GM19452 (cell line): Measurements from ENCODE around the gene ARF1.

Experiments used
- ATAC-seq: cut with Tn5 transposase; IDR thresholded peaks from one replicate; pipeline ENCODE4 v1.9.1; 2021; ENCODE audit not compliant: unreplicated experiment

ARF1 gene

DNA sequence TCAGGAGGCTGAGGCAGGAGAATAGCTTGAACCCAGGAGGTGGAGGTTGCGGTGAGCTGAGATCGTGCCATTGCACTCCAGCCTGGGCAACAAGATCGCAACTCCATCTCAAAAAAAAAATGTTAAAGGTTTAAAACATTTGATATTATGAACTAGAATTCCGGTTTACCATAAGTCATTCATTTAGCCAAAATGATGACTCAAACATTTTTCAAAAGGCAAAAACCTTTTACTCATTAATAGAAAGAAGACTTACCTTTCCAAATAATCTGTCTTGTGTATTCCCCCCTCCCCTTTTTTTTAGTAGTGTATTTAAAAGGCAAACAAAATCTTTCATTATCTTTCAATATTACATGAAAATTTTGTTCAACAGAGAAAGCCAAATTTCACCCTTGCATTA is 34.8 kb downstream of the ARF1 start:
- no peak for ATAC-seq

- ATAC-seq: no peak
Observed at GRCh38 chr1:228118040-228118439, 35.5 kb downstream of the ARF1 start.

DNA sequence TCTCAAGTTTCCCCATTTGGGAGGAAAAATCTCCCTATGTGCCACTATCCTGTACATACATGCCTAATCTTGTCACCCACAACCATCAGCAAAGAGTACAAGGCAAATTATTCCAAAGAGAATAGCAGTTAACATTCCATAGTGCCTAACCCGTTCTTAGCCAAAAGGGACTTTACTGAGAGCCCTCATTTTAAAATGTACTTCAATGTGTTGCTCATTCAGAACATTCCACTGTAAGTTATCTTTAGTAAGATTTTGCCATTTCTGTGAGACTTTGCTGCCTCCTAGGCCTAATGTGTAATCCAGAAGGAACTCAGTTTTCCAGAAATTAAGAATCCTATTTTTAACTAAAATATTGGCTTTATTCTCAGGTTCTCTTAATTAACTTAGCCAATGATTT is 37.8 kb downstream of the ARF1 start:
- no peak for ATAC-seq

DNA sequence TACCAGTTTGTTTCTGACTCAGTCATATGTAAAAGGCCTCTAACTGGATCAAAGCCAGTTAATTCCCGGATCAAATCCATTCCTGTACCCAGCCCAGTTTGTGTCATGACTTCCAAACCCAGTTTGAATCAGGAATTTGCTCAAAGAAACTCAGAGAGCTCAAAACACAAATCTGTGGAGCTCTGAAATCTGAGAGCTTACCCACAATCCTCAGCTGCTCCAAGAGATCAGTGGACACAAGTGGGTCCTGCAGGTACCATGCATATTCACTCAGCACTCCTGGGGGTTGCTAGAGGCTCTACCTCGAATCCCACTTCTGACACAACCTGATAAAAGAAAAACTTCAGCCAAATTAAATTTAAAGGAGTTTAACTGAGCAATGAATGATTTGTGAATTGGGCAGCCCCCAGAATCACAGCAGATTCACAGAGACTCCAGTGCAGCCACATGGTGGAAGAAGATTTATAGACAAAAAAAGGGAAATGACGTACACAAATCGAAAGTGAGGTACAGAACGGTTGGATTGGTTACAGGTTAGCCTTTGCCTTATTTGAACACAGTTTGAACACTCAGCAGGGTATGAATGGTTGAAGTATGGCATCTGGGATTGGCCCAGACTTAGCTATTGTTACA is 38.5 kb downstream of the ARF1 start:
- ATAC-seq: no peak

GRCh38 chr1:228122921-228123441 is 40.5 kb downstream of the ARF1 start:
- no peak for ATAC-seq

- no peak for ATAC-seq
Observed at GRCh38 chr1:228123505-228123904, 41.0 kb downstream of the ARF1 start.

- no peak for ATAC-seq
Observed at GRCh38 chr1:228125185-228125584, 42.7 kb downstream of the ARF1 start.

GRCh38 chr1:228131766-228132165 is 49.3 kb downstream of the ARF1 start:
- ATAC-seq: no peak

- no peak for ATAC-seq
Observed at GRCh38 chr1:228134591-228134990, 52.1 kb downstream of the ARF1 start.

DNA sequence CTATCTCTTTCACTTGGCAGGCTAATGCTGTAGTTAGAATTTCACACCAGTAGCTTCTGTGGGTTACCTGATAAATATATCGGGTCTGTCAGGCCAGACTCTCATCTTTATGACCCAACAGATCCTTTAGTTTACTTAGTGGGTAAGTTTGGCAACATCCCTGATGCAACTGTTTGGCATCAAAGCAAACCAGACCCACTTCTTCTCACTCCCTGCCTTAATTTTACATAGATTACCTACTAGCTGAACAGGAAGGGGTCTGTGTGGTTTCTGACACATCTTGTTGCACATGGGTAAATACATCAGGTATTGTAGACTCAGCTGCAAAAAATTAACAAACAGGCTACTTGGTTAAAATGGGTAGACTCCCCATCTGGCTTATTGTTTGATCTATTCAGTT is 54.4 kb downstream of the ARF1 start:
- no peak for ATAC-seq

GRCh38 chr1:228139406-228139930 is 57.0 kb downstream of the ARF1 start:
- no peak for ATAC-seq

- peak; percentile 90 for ATAC-seq
Observed at GRCh38 chr1:228139931-228140723, 57.6 kb downstream of the ARF1 start, which contains the start of gene GUK1. TSS of gene GUK1 (plus strand) at chr1:228140279. CDS start at chr1:228140303, 24 bp downstream.

DNA sequence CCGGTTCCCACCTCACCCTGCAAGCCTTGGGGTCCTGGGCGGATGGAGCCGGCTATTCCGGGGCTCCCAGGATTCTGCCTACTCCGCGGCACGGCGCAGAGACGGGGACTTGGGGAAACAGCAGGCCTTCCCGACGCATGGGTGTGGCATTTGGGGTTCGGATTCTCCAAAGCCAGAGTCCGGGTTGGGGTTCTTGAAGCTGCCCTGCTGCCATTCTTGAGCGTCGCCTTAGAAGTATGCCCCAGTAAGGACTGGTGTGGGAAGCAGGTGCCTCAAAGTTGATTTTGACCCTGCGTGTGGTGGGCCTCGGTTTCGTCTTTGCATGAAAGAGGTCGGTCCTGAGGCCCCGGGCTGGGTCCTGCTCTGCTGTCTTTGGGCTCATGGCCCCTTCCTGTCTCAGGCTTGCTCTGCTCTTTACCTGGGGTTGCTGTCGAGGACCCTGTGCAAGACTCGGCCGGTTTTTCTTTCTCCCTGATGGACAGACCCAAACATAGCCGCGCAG is 58.3 kb downstream of the ARF1 start:
- ATAC-seq: no peak

- no peak for ATAC-seq
Observed at GRCh38 chr1:228141226-228142044, 58.9 kb downstream of the ARF1 start.

DNA sequence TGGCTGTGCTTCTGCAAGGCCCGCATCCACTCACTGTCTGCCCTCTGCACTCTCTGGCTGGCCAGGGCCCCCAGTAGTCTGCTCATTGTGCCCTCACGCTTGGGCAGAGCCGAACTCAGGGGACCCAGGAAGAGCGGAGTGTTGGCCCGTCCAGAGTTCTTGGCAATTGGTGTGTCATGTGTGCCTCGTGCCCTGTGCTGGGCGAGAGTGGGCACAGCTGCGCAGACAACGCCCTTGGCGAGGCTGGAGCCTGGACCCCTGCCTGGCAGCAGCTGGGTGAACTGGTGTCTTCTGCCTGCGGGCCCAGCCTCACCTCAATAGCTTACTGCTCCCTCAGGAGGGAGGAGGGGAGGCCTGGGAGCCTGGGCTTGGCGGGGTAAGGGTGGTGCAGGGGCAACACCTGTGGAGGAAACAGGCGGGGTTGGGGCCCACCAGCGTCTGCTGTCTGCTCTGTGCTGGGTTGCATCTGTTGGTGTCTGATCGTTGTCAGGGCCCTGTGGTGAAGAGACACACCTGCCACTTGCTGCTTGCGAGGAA is 59.7 kb downstream of the ARF1 start:
- no peak for ATAC-seq

GRCh38 chr1:228142701-228143136 is 60.2 kb downstream of the ARF1 start:
- no peak for ATAC-seq

DNA sequence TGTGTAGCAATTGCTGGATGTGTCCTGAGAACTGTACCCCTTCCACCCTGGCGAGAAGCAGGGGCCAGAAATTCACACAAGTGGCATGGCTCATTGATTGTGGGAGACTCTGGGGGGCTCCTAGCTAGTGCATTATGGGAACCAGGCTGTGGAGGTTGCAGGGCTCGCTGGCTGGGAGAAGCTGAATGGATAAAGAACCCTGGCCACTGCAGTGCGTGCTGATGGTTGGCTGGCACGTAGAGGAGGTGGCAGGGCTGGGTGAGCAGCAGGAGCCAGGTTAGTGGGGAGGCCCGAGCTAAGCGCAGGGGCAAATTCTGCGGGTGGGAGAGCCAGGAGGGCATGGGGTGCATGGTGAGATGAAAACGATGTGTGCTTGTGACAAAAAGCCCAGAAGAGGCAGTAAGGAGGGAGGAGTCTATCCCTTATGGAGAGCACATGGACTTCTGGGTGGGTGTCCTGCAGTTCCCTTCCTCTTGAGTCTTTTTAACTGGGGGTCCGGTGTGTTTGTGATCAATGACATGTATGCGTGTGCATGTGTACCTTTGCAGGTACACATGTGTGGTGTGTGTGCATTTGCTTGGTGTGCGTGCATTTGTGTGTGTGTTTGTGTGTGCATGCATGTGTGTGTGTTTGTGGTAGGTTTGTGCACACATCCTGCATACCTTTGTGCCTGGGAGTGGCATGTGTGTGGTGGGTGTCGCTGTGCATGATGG is 61.1 kb downstream of the ARF1 start:
- ATAC-seq: no peak

GRCh38 chr1:228144193-228144992 is 61.9 kb downstream of the ARF1 start:
- no peak for ATAC-seq

DNA sequence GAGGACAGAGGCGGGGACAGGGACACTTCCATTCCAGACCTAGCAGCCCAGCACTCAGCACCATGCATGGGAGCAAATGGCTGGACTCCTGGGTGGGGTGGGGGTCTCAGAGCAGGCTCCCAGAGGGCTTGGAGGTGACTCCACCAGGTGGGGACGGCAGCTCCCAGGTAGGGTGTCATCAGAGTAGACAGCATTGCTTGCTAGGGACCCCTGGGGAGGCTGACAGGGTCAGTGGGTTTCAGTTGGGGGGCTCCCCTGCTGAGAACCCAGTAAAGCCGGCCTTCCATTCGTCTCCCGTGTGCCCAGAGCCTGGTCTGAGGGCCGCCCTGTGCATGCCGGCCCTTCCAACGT is 62.5 kb downstream of the ARF1 start:
- ATAC-seq: no peak
